Activated T-cell treated with anti-CD3 and anti-CD28 coated beads, Interleukin-2, amount 50 U/mL, for 48 hours (primary cell): ENCODE data around the gene CCT7.
"Not testable (repeated sequence)": the region's sequence is repeated elsewhere in the genome, so short reads cannot be mapped to it uniquely, and the experiment has no call there.

Experiments used
- DNase-seq, 2 experiments: peaks; one replicate each; pipeline ENCODE4 v3.0.0-alpha.2; 2020

CCT7 gene

DNA sequence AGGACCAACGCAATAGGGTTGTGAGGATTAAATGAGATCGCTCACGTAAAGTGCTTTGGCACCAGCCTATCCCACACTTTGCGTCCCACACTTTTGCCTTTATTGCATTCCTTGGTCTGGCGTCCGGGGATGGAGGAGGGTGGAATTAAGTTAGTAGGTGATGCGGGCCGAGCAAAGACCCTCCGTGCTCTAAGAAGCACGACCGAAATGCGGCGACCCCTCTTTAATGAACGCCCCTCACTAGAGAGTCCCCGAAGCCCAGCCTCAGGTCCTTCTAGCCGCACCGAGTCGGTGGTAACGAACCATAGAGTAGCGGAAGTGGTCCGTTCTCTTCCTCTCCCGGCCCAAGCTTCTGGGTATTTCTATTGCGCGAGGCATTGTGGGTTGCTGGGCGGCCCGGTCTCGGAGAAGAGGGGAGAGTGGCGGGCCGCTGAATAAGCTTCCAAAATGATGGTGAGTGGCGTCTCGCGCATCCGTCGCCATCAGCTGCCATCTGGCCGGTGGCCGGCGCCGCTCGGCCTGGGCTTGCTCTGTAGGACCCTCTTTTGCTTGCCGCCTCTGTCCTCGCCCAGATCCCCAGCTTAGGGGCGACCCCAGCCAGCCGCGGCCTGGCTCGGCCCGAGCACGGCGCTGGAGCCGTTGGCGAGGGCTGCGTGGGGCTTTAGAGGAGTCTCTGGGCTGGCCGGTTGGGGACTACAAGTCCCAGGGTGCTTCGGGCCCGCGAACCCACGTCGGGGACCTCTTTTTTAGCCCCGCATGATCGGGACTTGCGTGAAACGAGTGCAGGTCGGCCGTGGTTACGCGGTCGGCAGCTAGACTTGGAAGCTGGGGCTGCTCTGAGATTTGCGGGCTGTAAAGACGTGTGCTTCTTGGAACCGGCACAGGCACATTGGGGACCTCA lies at the start of gene CCT7:
TSS of gene CCT7 (plus strand) at position 377 of the 901 bp plus-strand sequence. CDS start at position 448, 71 bp downstream.
- DNase-seq = peak; percentile 88 to 89

DNA sequence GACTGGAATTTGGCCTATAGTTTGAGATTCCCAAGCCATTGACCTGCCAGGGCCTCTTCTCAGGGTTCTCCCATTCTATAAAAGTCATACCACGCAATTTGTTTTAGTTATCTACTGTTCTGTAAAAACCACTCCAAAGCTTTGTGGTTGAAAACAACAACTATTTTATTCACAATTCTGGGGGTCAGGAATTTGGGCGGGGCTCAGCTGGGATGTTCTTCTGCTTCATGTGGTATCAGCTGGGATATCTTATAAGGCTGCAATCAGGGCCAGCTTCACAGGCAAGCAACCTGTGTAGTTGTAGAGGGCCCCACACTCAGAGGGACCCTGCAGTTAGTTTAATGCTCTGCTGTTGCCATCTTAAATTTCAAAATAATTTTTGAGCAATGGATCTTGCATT lies 48.1 kb upstream of the CCT7 start:
- DNase-seq = no peak

DNA sequence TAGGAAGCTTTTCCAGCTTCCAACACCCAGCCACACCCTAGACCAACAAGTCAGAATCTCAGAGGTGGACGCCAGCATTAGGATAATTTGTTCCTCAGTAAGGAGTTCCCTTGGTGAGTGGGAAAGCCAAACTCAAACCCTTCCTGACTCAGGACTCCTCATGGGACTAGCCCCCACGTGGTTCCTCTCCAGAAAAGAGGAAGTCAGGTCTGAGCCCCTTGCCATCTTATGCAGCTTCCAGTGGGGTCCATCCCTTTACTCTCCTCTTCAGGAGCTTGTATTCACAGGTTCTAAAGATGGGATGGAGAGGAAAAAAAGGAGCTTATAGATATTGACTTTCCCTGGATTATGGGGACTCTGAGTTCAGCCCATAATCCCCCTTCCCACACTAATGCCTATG lies 46.6 kb upstream of the CCT7 start:
- no peak for DNase-seq

DNA sequence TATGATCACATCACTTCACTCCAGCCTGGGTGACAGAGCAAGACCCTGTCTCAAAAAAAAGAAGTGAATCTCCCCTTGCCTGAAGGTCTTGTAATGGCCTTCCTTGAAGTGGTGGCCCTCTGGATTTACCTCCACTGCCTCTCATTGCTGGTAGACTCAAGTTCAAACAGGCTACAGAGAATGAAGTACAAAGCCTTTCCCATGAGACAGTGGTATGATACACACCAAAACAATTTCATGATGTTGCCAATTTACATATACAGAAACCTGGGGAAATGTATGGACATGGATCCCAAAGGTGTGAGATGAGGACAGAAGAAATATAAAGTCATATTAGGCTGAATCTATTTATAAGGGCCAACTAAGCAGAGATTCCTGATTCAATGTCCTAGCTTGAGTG lies 36.5 kb upstream of the CCT7 start:
- DNase-seq = no peak

DNA sequence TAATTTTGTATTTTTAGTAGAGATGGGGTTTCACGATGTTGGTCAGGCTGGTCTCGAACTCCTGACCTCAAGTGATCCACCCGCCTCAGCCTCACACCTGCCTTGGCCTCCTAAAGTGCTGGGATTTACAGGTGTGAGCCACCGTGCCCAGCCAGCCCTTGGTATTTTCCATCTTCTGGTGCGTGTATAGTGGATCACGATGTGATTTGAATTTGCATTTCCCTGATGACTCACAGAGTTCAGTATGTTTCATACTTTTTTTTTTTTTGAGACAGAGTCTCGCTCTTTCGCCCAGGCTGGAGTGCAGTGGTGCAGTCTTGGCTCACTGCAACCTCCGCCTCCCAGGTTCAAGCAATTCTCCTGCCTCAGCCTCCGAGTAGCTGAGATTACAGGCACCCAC lies 33.8 kb upstream of the CCT7 start:
- DNase-seq = not testable (repeated sequence)

DNA sequence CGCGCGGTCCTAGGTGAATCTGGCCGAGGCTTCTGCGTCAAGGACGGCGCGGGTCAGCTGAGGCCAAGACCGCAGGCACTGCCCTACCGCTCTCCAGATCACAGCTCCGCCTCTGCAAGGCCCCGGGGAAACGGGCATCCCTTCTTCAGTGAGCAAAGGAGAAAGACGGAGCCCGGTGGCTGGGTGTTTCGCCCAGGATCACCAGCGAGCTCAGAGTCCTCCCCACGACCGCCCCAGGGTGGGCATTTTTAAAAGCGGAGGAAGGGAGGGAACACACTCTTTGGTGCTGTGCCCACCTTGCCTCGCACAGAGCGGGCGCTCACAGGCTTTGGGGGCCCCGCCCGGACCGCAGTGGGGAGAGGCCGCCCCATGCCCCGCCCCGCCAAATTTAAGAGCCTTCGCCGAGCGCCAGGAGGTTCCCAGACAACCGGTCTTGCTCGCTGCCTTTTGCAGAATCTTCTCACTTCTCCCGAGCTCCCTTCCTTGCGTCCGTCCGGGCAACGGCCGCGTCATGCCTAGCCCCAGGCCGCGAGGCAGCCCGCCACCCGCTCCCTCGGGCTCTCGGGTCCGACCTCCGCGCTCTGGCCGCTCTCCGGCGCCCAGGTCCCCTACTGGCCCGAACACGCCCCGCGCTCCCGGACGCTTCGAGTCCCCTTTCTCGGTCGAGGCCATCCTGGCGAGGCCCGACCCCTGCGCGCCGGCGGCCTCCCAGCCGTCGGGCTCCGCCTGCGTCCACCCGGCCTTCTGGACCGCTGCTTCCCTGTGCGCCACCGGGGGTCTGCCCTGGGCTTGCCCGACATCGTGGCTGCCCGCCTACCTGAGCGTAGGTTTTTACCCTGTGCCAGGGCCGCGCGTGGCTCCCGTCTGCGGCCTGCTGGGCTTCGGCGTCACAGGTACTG lies 31.7 kb upstream of the CCT7 start, which contains the start of gene NOTO:
TSS of gene NOTO (plus strand) at position 419 of the 899 bp plus-strand sequence. CDS start at position 512, 93 bp downstream.
- peak in 1 of 2 experiments; percentile 30 for DNase-seq

DNA sequence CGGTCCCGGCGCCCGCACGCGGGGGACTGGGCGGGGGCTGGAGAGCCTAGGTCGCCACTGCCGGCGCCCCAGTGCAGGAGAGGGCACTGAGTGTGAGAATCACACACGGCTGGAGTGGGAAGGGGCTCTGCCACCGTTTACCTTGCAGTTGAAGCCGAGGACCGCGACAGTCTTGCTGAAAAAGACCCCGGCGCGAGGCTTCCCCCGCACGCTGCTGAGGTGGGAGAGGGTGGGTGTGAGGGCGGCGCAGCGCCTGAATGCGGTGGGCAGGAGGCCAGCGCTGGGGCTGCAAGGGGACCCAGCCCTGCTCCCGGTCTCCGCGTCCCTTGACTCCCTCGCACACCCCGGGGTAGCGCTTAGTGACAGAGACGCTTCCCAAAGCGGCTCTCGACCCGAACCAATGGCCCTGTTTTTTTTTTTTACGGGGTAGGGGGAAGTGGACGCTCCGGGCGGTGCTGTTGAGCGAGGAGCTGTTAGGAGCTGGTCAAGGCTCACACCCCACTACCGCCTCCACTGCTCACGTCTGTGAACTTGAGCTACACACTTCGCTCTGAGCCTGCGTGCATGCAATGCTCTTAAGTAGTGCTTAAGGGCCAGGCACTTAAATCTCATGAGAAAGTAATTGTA lies 30.9 kb upstream of the CCT7 start:
- no peak for DNase-seq

DNA sequence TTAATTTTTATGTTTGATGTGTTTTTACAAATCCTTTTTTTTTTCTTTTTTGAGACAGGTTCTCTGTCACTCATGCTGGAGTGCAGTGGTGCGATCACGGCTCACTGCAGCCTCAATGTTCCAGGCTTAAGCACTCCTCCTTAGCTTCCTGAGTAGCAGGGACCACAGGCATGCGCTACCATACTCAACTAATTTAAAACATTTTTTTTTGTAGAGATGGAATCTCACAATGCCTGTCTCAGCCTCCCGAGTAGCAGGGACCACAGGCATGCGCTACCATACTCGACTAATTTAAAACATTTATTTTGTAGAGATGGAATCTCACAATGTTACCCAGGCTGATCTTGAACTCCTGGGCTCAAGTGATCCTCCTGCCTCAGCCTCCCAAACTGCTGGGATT lies 28.5 kb upstream of the CCT7 start:
- DNase-seq = no peak

DNA sequence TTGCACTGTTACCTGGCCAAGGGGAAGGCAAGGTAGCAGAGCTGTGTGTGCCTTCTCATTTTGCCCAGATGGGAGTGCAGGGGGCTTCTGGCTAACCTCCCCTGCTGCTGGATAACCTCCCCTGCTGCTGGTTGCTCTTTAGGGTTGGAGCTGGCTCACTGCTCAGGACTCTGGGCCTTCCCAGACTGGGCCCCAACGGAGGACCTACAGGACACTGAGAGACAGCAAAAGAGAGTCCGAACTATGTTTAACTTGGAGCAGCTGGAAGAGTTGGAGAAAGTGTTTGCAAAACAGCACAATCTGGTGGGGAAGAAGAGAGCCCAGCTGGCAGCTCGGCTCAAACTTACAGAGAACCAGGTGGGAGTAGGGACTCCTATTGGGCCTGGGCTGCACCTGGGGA lies 25.9 kb upstream of the CCT7 start:
- DNase-seq = no peak

DNA sequence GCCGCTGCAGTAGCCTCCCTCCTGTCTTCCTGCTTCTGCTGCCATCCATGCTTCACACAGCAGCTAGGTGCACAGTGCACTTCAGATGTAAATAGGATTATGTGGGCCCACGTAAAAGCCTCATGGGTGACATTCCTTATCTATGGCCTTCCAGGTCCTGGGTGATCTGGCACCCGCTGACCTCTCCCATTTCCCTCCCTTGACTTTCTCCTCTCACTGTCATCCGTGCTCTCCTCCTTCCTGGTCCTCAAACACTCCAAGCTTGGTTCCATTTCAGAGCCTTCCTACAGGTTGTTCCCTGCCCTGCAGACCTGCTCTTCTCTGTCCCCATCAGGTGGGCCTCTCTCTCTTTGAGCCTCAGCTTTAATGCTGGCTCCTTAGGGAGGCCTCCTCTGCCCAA lies 24.1 kb upstream of the CCT7 start:
- no peak for DNase-seq

DNA sequence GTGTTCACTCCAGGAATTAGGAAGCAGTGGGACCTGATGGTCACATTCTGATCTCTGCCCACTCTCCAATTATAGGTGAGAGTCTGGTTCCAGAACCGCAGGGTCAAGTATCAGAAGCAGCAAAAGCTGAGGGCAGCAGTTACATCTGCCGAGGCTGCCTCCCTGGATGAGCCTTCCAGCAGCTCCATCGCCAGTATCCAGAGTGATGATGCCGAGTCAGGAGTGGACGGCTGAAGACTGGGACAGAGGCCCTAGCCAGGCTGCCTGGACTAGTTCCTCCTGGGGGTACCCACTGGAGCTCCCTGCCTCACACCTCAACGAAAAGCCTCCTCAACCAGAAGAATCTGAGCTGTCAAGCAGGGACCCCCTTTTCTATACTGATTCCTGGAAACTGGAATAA lies 23.4 kb upstream of the CCT7 start:
- no peak for DNase-seq

DNA sequence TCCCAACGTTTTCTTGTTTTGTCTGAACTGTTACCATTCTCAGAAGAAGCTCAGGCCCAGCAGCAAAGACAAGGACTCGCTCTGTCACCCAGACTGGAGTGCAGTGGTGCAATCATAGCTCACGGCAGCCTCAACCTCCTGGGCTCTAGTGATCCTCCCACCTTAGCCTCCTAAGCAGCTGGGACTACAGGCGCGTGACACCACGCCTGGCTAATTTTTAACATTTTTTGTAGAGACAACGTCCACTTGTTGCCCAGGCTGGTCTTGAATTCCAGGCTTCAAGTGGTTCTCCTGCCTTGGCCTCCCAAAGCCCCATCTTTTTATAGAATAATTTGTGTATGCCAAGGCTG lies 22.0 kb upstream of the CCT7 start:
- DNase-seq = no peak

DNA sequence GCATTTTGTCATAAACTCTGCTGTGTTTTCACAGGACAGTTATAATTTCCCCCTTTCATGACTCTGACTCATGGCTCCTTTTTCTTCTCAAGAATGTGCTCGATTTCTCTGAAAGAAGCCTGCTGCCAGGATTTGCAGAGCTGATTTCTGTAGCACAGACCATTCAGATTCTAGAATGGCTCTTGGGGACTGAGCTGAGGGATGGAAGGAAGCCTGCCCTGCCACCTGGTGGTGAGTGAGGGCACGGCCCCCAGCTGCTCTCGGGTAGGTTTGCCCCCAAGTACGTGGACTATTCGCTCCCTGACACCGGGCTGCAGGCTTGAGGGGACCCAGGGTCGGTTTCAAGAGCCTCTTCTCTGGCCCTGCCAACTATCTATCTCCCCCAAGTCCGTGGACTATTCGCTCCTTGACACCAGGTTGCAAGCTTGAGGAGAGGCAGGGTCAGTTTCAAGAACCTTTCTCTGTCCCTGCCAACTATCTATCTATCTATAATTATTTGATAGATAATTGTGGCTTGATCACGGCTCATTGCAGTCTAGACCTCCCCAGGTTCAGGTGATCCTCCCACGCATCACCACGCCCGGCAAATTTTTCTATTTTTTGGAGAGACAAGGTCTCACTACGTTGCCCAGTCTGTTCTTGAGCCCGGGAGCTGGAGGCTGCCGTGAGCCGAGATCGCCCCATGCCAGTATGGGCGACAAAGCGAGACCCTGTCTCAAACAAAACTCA lies 21.5 kb upstream of the CCT7 start:
- DNase-seq = peak; percentile 85 to 88

DNA sequence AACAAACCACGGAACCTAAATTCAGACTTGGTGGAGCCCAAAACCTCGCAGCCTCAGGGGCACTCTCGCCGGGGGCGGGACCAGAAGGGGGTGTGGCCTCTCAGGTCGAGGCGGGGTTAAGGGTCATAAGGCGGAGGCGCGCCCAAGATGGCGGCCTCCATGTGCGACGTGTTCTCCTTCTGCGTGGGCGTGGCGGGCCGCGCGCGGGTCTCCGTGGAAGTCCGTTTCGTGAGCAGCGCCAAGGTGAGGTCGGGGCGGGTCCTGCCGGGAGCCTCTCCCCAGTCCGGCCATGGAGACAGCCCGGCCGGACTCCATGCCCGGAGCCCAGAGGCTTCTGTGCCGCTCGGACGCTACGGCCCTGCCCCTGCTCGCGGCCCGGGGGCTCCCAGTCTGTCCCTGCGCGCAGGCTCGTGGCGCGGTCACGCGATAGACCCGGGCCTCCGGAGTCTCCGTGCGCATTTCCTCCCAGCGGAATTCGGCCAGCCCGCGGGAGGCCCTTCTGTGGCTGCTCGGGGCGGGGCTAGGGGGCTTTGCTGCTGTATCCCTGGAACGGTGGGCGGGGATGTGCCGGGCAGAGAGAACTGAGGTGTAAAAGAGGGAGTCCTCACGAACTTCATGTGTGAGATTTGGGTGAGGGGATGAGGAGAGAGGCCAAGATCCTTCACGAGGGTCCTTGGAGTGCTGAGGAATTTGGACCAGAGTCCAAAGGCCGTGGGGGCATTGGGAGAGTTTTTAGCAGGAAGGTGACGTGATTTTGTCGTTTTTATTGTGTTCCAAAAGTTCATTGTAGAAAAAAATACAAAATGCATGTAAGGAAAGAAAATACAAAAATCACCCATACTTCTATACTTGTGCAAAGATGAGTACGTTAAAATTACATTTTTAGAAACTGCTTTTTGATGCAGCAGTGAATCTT lies 19.7 kb upstream of the CCT7 start, which contains the start of gene SMYD5:
TSS of gene SMYD5 (plus strand) at position 126 of the 916 bp plus-strand sequence. CDS start at position 148, 22 bp downstream.
- peak; percentile 97 to 98 for DNase-seq

DNA sequence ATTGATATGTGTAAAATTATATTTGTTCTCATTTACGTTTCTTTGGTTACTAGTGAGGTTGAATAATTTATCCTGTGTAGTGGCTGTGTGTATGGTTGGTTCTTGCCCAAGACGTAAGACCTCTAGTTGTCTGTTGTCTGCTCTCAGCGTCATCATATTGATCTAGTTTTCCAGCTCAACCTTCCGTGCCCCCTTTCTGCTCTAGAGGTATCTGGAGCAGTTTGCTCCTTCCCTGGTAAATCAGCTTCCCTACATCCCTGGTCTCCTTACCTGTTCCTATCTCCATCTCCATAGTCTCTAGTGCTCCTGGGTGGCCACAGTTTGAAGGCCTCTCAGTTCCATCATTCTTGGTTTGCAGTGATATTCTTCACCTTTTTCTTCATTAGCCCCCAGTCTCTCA lies 18.9 kb upstream of the CCT7 start:
- DNase-seq = no peak

DNA sequence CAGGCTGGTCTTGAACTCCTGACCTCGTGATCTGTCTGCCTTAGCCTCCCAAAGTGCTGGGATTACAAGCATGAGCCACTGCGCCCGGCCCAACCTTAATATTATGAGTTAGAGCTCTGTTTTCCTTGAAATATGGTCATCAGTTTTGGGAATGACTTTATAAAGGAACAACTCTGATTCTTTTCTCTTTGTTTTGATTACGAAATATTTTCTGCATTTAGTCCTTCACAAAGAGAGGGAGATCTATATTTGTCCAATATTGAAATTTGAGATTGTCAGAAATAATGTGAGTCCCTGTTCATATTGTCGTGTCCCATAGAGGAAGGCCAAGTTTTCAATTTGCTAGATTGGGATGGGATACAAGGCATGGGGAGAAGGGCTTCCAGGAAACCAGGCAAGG lies 16.9 kb upstream of the CCT7 start:
- DNase-seq = no peak

DNA sequence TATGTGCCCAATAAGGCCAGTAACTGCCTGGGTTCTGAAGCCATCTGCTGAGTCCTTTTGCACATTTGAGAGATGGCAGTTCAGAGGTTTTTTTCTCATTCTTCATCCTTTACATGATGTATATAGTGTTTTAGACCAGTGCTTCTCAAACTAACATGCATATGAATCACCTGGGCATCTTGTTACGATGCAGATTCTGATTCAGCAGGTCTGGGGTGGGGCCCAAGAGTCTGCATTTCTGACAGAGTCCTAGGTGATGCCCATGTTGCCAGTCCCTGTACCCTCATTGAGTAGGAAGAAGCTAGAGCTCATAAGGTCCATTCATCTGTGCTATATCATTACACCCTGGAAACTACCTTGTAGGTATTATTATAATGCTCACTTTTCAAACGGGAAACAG lies 16.3 kb upstream of the CCT7 start:
- DNase-seq = no peak

DNA sequence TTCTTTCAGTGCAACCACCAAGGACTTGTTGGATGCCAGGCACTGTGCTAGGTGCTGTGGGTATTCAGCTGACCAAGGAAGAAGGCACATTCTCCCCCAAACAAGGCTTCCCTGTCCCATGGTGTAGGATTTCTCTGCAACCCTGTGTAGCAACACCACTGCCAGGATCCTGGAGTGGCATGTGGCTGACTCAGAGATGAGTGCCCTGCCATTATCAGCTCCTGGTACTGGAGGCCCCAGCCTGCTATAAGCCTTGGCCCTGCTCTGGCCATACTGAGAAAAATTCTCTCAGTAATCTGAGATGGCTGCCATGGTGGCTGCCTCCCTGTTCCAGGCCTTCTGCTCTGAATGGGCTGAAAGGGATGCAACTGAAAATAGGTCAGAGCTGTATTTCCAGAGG lies 15.8 kb upstream of the CCT7 start:
- DNase-seq = no peak

DNA sequence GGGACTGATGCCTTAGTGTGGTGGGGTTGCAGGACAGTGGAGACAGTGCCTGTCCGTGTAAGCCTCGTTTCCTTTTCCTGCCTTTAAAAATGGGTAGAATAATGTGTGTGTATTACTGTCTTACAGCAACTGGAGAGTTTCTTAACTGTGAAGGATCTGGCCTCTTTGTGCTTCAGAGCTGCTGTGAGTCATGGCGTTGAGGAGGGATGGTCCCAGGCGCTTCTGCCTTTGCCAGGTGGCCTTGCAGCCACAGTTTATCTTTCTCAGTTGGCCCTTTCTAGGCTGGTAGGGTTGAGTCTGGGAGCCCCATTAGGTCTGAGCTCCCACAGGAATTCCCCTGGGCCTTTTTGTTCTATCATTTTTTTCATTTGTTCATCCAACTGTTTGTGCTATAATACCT lies 10.3 kb upstream of the CCT7 start:
- no peak for DNase-seq

DNA sequence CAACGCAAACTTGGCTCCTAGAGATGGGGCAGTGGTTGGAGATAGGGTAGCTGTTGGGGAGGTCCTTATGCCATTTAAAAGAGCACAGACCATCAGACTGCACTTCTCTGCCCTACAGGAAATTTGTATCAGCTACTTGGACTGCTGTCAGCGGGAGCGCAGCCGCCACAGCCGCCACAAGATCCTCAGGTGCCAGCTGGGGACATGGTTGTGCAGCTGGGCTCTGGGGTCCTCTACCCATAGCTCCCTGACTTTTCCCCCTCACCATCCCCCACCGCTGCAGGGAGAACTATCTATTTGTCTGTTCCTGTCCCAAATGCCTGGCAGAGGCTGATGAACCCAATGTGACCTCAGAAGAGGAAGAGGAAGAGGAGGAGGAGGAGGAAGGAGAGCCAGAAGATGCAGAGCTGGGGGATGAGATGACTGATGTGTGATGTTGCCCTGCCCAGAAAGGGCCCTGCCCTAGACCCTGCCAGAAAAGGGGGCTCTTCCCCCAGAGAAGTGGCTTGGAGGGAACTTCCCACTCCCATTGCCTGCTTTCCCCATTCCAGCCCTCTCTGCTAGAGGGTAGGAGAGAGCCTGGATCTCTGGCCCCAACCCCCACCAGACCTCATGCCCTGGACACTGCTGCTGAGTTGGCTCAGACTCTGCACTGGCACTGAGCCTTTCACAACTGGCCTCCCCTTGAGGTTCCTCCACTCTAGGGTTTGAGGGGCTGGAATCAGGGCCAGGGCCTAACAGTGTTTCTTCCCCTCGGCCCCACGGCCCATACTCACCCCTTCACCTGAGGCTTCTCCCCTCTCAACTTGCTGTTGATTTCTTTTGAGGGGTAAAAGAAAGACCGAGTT lies 8.4 kb upstream of the CCT7 start:
- no peak for DNase-seq
